NCI-H748 treated with DMSO at 0.1 percent for 48 hours (cell line): ENCODE data around the gene SLC24A5.

Experiments
- DNase-seq: peaks from one replicate; lab custom pipeline; 2025; lab: John Stamatoyannopoulos, UW

The SLC24A5 gene

DNA sequence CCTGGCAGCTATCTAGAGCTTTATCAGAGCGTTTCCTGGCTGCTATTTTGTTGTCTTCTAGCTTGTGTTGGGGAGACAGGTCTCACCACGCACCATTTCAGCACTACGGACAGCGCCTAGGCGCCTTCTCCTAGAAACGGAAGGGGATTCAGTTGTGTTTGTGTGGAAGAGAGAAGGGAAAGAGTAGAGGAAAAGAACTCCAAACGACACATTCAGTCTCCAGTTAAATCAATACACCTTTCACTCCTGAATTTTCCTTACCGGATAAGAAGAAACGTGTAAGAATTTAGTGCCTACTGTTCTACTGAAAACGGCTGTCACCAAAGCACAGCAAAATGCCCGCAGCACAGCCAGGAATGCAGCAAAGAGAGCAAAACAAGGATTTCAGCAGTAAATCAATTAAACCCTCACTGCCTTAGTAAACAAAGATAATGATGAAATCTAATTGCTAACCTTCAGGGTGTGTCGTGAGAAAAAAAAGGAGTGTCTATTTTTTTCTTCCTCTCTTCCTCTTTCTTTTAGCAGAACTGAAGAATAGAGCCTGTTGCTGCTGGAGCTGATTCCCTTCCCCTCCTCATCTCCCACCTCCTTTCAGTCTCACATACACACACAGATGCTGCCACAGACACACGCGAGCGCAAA lies 70.3 kb downstream of the SLC24A5 start:
- no peak for DNase-seq

DNA sequence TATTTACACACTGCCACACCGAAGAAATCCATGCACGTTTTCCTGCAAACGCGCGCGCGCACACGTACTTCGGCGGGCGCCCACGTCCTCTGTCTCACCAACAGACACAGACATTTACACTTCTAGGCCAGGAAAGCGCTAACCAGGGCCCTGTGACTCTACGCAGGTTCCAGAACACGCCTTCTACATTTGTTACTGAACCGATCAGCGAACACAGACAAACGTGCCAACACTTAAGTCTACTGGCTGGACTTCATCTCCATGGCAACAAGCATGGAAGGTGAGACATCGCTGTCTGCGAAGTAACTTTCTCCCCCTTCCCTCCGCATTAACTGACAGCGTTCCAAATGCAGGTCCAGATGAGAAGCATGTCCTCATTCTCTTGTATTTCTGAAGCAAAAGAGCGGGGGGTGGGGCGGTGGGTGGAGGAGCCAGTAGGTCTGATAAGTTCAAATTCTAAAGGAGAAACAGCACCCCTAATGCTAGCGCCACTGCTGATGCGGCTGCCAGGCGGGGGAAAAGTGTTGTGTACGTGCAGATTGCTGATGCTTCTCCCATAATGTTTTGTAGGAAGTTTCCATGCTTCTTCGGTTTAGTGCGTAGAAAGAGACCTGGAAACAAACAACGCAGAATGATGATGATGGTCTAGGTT lies 70.9 kb downstream of the SLC24A5 start, which contains the start of gene CTXN2:
Gene CTXN2, plus strand, starts transcription at position 92 of the 652 bp plus-strand sequence. CDS start 9,636 bp downstream, outside the sequence.
- peak; percentile 33 for DNase-seq
